SKM-1 treated with dmso at 0.1 percent for 144 hours (cell line): ENCODE results near the gene REXO4.

Experiments used
- DNase-seq: peaks from one replicate; lab custom pipeline; 2025; ENCODE audit not compliant: unreplicated experiment; lab: John Stamatoyannopoulos, UW

The REXO4 gene

GRCh38 chr9:133370685-133371084 is 47.1 kb downstream of the REXO4 start:
- DNase-seq = no peak

- DNase-seq = no peak
Measured at GRCh38 chr9:133369933-133370332, 47.9 kb downstream of the REXO4 start.

- no peak for DNase-seq
Measured at GRCh38 chr9:133369422-133369821, 48.4 kb downstream of the REXO4 start.

DNA sequence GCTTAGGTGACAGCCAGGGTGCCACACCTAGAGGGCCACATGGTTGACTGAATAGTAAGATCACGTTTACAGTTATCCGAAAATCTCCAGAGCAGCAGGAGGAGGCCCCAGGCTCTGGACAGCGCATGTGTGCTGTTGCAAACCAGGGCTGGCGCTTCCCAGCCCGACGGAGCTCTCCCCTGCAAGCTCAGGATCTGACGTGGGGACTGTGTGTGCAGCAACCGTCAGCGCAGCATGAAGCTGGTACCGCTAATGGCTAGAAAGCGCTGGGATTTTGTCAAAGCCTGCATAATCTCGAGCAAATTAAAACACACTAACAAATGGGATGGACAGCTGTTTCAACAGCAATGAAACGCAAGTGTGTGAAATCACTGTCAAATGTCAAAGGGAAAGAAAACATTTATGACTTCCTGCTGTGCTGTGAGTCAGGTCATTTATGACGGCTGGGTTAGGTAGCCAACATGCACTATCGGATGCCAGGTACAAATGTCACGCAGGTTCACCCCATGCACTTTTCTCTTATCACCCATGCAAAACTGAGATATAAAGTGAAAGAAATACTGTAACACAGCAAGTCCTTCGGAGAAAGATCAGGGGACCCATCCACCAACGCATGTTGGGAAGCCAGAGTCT is 49.4 kb downstream of the REXO4 start:
- no peak for DNase-seq

DNA sequence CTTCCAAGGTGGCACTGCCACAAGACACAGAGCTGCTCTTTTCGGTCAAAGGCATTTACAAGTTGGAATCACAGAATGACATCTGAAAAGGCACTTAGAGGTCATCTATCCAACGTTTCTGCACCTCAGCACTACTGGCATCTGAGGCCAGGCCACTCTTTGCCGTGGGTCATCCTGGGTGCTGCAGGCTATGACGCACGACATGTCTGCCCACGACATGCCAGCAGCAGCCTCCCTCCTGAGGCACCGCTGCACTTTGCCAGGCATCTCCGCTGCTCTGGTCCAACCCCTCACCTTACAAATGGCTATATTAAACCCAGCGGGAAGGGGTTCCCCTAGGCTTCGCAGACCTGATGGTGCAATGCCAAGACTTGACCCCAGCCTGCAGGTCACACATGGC is 50.0 kb downstream of the REXO4 start:
- DNase-seq = no peak

DNA sequence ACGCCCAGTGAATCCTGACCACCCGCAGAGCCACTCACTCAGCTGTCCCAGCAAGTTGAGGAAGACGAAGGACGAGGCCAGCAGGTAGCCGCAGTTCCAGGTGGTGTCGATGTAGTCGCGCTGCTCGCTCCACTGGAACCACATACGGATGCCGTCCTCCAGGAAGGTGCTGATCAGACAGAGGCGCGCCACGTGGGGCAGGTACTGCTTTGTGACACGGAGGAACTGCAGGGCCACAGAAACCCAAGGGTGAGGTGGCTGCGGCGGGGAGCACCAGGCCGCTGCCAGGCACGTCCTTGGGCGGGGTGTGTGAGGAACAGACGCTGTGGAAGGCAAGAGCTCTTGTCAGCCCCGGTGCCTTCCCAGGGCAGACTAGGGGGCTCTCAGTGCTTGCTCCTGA is 50.6 kb downstream of the REXO4 start:
- DNase-seq = no peak

DNA sequence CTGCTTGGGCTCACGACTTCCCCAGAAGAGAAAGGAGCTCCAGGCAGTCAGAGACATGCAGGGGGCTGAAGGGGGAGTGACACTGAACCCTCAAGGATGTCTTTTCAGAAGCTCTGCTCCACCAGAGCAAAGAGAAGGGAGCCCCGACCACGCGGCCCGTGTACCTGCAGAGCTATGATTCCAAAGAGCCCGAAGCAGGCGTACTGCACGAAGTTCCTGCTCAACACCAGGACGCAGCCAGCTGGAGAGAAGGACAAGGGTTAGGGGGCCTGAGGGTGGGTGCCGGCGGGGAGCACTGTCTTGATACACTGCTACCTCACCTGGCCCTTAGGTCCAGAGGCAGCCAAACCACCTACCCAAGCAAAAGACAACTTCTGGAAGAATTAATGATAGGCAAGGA is 51.4 kb downstream of the REXO4 start:
- no peak for DNase-seq

- no peak for DNase-seq
Measured at GRCh38 chr9:133362359-133363044, 55.3 kb downstream of the REXO4 start.

DNA sequence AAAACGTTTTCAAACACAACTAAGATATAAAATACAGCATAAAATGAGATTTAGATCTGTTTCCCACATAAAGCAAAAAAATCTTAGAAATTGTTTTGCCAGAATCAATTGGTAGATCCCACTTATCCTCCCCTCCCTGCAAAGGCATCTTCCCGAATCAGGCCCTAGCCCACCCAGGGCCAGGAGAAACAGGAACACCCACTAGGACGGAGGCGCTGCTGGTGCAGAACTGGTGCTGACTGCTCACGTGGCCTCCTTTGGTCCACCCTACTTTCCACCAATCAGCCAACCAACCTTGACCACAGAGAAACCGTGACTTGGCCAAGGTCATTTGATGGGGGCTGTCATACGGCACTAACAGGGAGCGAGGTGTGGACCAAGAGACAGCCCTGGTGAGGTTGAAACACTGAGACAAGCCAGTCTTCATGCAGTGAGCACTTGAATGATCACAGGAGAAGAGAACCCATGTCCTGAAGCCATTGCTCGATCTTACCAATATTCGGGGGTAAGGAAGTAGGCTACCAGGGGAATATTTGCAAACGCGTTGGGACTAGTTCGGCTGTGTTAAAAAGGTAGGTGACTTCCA is 56.2 kb downstream of the REXO4 start:
- no peak for DNase-seq

DNA sequence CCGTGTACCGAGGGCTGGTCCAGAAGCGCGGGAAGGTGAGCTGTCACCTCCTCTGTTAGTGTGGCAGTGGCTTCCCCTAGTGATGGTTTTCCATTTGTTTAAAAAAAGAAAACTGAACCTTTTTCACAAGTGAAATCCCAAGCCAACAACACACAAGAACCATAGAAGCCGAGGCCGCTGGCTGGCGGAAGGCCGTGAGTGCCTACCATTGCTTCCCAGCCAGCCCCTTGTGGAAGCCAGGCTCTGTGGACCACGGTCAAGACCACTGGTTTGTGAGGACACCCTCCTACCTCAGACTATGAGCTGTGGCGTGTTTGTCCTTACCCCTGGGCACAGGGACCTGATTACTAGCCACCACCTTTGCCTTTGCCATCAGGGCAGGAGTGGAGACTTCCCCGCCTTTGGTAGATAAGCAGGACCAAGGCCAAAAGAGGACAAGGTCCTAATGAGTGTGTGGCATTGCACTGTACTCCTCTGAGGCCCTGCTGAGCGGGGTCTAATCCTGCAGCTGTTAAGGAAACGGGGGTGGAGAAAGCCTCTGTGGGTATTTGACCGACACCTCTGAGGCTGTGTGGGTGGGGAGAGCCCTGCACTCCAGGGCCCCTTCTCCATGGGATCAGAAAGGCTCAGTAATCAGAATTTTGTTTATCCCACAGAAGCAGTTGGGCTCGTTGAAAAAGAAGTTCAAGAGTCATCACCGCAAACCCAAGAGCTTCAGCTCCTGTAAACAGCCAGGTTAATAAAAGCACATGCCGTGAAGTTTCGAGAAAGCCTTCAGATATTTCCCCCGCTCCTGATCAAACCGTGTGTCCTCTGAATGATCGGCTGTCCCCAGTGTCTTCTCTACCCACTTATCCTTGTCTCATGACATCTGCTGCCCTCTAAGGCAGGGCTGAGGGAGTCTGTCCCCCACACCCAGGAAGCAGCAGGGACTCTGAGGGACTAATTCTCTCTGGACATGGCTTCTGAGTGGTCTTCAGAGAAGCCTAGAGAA is 57.1 kb downstream of the REXO4 start:
- no peak for DNase-seq

DNA sequence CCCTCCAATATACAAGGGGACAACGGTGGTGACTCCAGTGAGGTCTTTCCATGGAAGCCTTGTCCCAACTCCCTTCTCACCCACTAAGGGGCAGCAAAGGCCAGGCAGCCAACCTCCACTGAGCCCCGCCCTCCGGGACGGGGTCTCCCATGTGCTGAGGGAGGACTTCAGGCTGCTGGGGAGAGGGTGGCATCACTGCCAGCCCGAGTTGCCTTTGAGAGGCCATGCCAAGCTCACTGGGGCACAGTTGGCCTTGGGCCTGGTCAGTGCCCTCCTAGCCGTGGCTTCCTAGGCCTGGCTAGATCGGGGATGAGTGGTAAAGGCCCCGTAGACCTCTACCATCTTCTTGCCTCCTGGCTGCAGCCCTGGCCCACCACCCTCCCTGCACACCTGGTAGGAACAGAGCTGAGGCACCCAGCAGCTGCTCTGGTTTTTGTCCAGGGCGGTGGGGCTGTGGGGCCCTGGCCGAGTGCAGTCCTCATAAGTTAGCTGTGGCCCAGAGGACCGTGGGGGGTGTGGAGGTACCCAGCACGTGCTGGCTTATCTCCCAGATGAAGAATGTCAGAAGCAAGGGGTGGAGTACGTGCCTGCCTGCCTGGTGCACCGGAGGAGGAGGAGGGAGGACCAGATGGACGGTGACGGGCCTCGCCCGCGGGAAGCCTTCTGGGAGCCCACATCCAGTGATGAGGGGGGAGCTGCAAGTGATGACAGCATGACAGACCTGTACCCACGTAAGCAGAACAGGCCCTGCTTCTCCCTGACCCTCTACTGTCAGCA is 58.2 kb downstream of the REXO4 start:
- DNase-seq = no peak

GRCh38 chr9:133357656-133358055 is 60.2 kb downstream of the REXO4 start:
- DNase-seq = no peak

DNA sequence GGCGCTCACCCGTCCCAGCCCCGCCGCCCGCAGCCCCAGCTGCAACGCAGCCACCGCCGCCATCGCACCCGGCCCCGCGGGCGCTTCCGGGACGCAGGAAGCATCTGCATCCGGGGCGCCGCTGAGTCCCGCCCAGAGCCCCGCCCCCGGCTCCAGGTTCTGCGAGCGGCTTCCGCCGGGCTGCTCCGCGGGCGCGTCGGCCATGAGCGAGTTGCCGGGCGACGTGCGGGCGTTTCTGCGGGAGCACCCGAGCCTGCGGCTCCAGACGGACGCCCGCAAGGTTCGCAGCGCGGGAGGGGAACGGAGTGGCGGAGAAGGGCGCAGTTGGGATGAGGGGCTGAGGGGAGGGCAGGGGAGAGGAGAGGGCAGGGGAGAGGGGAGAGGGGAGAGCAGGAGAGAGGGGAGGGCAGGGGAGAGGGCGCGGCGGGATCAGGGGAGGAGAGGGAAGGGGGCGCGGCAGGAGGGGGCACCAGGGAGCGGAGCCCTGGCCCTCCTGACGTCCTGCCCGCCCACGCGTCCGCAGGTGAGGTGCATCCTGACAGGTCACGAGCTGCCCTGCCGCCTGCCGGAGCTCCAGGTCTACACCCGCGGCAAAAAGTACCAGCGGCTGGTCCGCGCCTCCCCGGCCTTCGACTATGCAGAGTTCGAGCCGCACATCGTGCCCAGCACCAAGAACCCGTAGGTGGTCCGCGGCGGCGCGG is 61.3 kb downstream of the REXO4 start, which contains the start of the genes SURF1 and SURF2:
SURF1 (minus strand) TSS at position 97 of the 701 bp plus-strand sequence; CDS start at position 63, 34 bp downstream.
SURF2 (plus strand) TSS at position 160 of the 701 bp plus-strand sequence; CDS start at position 203, 43 bp downstream.
- peak; percentile 75 for DNase-seq
